Effector CD8-positive, alpha-beta T cell (primary cell): ENCODE results near the gene RPS6KA2.

Experiments
- DNase-seq: peaks from one replicate; lab custom pipeline; 2025; lab: John Stamatoyannopoulos, UW

The RPS6KA2 gene

DNA sequence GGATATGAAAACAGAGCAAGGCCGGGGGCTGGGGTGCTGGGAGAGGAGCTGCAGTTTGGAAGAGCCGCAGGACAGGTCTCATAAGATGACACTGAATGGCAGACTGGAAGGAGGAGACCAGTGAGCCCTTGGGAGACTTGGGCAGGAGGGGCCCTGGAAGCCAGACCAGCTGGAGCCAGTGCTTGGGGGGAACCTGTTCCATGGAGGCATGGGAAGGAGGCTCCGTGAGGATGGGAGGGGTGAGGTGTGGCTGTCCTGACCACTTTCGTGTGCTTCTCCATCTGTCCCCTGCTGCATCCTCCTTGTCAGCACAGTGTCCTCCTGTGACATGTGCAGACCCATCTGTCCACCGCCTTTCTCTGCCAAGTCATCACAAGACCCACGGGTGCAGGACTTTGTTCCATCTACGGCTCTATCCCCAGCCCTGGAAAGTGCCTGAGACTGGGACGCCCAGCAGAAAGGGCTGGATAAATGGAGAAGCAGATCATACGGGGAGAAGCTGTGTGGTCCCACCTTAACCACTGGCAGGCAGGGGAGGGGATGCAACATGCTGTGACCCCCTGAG lies 159.5 kb downstream of the RPS6KA2 start:
- no peak for DNase-seq

DNA sequence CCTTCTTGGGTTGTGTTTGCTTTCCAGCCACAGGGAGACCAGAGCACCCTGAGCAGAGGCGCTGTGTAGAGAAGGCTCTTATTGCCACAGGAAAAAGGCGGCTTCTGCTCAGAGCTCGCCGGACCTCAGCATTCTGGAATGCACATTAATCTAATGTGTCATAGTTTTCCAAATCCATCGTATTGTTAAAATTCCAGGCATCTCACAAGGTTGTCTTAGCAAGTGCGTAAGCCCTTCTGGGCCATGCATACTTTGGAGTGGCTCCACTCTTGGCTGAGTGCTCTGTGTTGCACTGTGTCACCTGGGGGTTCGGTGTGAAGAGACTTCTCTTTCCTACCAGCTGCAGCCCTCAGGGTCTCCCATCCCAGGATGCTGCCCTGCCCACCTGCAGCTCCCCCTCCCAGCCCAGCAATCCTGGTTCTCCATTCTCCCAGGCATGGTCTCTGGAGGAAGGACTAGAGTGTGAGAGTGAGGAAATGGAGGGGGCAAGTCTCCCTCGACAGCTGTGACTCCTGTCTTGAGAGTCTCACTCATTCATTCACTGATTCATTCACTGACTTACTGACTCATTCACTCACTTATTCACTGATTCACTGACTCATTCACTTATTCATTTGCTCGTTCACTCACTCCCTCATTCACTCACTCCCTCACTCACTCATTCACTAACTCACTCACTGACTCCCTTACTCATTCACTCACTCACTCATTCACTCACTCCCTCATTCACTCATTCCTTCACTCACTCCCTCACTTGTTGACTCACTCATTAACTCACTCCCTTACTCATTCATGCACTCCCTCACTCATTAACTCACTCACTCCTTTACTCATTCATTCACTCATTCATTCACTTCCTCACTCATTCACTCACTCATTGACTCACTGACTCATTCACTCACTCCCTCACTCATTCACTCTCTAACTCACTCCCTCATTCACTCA lies 160.6 kb downstream of the RPS6KA2 start:
- no peak for DNase-seq

DNA sequence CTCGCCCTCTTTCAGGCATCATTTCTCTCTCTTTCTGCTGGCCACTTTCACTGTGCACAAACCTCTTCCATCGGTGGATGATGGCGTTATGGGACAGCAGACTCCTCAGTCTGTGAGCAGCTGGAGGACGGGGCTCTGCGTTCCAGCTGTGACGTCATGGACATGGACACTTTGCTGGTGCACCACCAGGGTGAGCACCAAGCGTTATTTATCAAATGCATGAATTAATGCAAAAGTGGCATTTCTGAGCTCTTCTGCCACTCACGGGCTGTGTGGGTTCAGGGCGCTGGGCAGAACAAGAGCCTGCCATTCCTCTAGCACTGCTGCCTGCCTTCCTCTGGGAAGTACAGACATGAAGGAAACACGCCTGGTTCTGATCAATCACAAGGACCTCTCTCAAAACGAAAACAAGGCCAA lies 161.4 kb downstream of the RPS6KA2 start:
- no peak for DNase-seq

DNA sequence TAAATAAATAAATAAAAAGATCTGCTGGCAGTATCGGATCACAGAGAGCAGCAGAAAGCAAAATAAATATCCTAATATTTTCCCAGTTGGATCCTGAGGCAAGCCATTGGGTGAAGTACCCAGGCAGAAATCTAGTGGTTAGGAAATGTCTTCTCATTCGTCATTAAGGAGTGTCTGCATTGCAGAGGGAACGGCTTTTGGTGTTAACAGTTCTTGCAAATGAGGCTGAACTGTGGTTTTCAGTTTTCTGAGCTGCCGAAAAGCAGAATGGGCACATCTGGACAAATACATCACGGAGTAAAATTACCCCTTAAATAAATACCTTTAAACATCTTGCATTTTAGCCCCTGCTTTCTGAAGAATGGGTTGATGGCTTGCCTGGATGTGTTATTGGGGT lies 162.1 kb downstream of the RPS6KA2 start:
- no peak for DNase-seq

DNA sequence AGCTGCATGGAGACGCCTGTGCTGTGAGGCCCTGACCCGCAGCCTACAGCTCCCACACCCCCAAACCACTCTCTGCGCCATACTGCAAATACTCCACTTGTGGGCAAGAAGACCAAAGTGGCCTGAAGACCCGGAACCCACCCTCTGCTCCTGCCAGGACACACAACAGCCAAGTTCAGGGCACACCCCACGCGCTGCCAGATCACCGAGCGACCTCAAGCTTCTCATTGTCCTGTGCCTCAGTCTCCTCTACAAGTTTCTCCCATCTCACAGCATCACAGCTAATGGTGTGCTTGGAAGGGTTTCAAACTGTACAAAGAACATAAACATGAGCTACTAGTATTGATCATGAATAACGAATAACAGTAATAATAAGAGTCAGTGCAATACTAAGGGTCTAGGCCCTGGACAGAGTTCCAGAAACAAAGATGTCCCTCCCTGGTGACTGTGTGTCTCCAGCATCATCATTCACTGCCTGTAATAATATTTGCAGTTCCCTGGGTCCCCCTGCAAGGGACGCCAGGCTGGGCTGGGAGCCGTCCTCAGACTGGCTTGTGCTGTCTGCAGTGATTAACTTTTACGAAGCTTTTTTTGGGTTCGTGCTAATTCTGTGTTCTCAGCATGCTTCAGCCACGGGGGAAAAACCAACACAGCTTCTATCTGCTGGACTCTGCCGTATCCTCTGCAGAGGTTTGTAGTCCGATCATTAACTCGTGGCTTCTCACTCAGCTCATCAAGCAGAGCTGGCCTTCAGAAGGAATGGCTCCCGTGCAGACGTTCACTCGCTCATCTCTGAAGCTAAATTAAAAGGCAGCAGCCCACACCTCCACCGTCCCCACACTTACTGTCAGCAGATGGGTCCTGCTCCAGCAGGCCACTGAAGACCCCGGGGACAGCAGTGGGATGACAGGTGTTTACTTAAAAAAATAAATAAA lies 162.7 kb downstream of the RPS6KA2 start:
- DNase-seq: no peak

DNA sequence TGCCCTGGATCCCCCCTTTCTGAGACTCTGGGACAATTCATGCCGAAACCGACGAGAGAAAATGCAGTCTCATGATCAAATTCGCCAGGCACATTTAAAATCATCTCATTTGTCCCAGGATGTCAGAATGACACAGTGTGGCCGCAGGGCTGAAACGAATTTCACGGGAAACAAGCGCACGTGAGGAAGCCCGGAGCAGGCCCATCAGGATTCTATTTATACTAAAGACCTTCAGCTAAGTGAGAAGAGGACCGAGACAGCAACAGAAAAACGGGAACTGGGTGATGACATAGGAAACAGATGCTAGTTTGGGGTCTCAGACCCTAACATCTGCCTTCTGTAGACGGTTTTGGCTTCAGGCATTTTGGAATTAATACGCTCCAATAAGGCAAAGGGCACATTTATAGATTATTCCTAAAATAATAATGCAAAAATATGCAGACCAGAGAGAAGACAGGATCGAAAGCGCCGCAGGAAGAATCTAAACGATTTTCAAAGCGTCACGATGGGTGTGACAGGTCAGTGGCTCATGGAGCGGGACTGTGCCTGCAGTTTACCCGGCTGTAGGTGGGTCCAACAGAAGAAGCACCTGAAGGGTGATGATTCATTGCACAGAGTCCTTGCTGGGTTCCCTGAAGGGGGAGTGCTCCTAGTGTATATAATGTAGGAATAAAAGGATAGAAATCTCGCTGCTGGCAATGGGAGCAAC lies 163.5 kb downstream of the RPS6KA2 start:
- DNase-seq: no peak

DNA sequence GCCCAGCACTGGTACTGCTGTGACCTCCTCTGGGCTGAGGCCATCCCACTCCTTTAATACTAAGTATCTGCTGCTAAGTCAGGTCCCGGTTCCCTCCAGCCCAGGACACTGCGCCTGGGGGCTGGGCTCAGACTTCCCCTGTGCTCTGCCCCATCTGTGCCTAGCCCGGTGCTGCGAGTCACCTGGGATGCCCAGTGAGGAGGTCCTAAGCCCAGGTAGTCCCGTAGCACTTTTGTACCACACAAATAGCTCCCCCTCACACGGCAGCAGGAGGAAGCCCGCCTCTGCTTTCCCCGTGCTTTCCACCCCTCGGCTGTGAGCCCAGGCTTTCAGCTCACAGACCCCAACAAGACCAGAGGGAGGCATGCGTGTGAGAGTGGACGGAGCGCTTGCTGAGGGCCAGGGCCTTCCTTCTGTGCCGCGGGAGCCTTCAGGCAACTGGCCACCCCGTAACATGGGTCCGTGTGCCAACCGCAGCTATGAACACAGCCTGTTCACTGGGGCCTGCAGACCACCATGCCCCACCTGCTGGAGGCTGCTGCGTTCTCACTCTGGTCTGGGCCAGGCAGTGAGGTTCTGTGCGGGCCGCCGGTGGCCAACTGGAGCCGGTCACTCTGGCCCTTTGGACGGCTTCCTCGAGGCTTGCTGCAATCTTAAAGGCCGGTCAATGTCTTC lies 164.5 kb downstream of the RPS6KA2 start:
- no peak for DNase-seq

DNA sequence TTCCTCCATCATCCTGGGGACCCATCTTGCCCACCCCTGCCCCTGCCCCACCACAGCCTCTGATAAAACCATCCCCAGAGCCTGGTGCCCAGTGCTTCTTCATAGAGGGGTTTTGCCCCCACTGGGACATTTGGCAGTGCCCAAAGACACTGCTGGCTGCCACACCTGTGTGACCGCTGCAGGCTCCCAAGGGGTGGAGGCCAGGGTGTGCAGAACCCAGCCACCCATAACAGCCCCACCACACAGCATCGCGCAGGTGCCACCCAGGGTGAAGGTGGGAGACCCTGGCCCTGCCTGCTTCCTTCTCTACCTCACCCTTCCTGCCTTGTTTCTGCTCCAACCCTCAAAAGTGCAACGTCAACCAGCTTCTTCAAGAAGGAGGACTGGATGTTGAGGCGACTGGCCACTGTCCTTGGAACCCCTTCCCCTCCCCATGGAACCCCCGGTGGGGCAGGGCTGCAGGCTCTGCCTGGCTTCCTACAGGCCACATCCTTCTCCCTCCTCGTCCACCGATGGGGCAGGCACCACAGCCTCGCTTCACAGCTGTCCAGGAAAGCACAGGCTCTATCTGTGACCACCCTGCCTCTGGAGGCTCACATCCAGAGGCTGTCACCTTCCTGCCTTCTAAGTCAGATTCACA lies 165.1 kb downstream of the RPS6KA2 start:
- DNase-seq: no peak

DNA sequence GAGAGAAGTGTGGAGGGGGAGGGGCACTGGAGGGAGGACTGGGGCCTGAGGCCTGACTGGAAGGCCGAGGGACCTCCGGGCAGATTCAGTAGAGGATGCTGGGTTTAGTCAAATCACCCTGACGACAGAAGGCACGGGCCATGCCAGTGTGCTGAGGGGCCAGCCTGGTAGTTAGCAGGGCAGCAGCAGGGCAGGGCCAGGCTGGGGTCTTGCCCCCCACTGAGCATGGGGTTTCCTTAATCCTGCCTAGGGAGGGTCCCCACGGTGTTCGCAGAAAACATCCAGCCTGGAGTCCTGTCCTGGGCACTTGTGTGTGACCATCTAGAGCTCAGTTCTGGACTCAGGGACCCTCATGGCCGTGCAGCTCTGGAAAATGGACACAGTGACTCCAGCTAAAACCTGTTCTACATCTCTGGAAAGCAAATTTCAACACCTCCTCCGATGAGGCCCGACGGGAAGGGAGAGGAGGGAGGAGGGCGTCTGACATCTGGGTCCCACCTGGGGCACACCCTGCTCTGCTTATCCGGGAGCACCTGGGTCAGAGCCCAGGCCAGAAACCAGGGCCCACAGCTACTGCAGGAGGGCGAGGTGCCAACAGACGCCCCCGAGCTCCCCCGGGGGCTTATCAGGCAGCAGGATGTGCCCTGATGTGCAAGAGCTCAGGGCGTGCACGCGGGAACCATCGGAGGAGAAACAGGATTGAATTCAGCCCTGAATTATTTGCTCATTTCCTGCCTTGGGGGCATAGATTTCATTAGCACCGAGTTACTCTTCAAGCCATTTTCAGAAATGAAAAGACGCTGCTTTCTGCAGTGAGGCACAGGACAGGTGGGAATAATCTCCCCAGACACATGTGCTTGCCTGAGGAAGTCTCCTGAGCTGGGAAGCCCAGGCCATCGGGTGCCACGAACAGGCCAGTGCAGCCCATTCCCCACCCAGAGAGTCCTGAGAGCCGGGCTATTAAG lies 166.3 kb downstream of the RPS6KA2 start:
- no peak for DNase-seq

DNA sequence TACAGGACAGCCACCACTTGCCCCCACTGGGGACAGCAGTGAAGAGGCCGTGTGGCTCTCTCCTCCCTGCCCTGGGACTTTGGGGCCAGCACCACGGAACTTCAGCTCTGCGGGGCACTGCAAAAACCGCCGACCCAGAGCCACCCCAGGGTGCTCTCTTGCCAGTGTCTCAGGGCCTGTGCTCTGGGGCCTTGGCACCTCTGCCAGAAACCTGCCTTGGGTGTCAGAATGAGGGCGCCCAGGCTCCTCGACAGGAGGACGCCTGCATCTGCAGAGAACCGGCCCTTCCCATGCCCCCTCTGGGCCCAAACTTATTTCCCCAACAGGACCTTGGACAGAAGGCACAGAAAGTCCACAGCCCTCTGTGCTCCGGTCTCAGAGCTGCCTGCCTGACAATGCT lies 167.1 kb downstream of the RPS6KA2 start:
- DNase-seq: no peak

DNA sequence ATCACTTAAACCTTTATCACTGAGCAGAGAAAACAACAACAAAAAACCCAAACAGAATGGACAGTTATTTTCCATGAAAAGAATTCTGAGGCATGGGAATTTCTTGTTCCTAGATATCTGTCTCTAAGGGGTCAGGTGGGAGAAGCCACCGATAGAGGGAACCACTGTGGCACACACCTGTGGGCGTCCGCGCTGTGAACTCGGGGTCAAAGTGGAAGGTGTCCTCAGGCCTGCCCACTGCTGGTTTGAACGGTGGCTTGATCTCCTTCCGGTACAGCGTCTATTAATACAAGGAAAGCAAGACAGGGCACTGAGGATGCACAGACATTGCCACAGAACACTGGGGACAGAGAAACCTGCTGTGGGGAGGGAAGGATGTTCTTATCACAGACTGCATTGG lies 167.8 kb downstream of the RPS6KA2 start:
- no peak for DNase-seq

DNA sequence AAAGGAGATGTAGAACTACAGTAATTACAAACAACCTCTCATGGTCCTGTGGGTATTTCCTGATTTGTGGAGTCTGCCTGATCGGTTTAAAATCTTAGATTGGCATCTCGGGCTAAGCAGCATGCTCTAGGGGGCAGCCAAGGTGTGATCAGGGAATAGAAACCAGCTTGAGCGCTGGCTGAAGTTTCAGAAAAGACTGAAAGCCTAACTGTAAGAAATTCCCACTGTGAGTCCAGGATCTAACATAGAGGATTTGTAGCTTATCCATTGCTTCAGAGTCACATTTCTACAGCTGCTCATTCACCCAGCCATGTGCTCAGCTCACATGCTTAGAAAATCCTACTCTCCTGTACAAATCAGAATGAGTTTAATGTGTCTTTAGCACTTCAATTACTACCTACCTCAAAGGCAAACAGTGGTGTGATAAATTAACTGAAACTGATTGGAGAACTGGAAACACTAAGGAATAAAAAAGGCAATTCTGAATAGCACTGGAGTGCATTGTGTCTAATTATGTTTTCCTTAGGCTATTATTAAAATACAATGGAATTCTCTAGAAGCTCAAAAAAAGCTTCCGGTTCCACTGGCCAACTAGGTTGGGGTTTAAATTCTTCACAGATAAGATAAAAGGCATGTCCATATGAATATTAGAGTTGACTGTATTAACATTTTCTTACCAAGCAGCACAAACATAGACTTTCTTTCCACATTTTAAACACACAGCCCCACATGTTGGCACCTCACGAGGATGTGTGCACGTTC lies 170.5 kb downstream of the RPS6KA2 start:
- DNase-seq: no peak

DNA sequence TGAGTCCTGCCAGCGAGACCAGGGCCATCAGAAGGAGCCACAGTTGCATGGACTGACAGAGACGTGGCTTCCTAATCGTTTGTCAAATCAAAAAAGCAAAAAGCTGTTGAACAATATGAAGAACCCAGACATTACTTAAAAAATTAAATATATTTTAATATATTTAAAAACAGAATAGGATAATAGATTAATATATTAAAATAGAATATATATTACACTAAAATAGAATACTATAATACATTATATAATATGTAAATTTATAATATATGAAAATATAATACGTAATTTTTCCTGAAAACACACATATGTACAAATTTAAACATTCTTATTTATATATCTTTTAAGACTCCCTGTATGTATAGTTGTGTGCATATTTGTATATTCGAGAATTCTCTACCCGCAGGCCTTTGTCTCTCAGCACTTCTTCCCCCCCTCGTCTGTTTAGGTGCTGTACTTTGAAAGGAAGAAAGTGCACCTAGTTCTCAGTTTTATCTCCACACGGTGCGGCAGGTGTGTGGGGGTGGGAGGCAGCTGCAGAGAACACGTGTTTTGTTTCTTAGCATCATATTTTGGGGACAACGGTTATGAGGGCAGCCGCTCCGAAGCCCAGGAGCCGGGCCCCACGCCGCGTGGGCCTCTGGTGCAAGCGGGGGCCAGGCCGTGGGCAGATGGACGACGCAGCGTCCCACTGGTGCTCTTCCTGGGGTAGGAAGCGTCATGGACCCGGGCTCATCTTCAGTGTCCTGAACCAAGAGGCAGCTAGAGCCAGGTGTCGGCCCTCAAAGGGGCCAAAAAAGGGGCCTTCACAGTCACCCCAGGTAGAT lies 172.1 kb downstream of the RPS6KA2 start:
- DNase-seq: no peak

DNA sequence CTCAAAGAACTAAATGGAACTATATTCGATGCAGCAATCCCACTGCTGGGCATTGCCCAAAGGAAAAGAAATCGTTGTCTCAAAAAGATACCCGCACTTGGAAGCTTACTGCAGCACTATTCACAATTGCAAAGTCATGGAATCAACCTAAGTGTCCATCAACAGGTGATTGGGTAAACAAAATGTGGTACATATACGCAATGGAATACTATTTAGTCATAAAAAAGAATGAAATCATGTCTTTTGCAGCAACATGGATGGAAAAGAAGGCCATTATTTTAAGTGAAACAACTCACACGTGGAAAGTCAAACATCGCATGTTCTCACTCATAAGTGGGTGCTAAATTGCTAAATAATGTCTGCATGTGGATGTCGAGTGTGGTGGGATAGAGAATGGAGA lies 173.4 kb downstream of the RPS6KA2 start:
- no peak for DNase-seq

DNA sequence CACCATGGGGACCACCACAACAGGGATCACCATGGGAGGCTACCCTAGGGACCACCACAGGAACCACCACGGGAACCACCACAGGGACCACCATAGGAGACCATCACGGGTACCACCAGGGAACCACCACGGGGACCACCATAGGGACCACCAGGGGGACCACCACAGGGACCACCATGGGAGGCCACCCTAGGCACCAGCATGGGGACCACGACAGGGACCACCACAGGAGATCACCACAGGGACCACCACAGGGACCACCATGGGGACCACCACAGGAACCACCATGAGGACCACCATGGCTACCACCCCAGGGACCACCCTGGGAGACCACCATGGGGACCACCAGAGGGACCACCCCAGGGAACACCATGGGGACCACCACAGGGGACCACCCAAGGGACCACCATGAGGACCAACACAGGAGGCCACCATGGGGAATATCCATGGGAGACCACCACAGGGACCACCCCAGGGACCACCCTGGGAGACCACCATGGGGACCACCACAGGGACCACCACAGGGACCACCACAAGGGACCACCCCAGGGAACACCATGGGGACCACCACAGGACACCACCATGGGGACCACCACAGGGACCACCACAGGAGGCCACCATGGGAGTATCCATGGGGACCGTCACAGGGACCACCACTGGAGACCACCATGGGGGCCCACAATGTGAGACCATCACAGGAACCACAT lies 176.7 kb downstream of the RPS6KA2 start:
- DNase-seq: no peak

DNA sequence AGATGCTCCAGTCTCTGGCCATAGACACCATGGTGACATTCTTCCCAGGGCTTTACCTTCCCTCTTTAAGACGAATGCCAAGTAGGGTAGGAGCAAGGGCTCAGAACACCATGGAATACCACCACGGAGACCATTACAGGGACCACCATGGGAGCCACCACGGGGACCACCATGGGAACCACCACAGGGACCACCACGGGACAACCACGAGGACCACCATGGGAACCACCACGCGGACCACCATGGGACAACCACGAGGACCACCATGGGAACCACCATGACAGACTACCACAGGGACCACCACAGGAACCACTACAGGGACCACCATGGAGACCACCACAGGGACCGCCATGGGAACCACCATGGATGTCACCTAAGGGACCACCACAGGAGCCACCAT lies 177.4 kb downstream of the RPS6KA2 start:
- DNase-seq: no peak

DNA sequence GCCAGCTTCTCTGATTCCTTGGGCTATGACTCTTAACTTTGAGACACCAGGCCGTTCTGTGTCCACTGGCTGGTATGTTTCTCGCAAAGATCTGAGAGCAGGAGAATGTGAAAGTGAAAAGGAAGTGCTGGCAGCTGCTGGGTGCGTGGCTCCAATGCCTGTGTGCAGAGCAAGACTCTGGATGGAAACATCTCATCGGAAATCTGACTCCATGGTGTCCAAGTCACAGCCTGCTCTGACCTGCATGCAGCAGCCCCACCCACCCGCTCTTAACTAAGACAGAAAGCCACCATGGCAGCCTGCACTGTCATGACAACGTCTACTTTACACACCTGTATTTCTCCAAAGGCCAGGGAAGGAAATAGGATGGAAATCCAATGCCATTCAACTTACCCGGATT lies 178.0 kb downstream of the RPS6KA2 start:
- no peak for DNase-seq
